Umbilical cord (tissue), 2 donors: ENCODE measurements around the gene IDH3B. TPM values are rescaled to one million over a fixed set of nuclear protein-coding genes. Genes with fewer than 3 reads are reported as not detected.
"Not testable (repeated sequence)": the region's sequence is repeated elsewhere in the genome, so short reads cannot be mapped to it uniquely, and the experiment has no call there.

Source experiments
- DNase-seq: peaks from one replicate; pipeline ENCODE4 v3.0.0-alpha.2; 2015; ENCODE audit warnings: low spot score
- total RNA-seq: library from RNA; depleted of rRNA; stranded (reverse); fragments of >200 nt; gene quantifications from one replicate; pipeline ENCODE4 v1.2.3, GENCODE V29; 2014; ENCODE audit warnings: low replicate concordance; ENCODE audit not compliant: insufficient read depth

Gene IDH3B
- total RNA-seq, 1 donor from 2014 or later = 60.2 TPM

DNA sequence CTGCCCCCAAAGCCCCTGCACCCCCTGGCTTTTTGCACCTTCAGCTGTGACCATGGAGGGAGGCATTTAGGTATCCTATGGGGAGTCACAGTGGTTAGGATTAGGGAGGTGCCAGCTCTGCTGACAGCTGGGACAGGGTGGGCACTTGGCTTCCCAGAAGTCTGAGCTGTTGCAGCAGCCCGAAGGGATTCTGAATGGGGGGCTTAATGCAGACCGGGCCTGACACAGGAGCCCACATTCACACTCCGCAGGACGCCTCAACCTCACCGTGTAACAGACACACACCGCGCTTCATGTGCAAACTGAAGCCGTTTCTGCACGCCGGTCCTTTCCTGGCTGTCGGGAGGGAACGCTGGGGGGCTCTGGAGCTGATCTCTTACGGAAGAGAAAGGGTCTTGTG is 30.5 kb upstream of the IDH3B start:
- DNase-seq = no peak

DNA sequence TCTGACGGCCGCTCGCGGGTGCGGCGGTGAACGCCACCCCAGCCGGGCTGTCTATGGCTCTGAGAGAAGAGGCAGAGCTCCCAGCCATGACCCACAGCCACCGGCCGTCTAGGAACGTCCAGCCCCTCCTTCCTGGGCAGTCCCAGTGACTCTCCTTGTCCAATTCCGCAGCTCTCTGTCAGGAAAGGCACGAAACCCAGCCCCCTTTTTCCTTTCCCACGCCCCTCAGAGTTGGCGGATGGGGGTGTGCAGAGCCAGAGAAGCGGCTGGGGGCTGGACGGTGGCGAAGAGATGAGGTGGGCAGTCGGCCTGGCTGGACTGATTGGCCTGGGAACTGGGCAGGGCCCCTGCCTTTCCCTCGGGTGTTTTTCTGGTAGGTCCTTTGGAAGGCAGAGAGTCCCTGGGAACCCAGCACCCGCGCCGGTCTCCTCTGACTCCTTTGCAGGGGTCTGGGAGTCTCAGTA is 30.0 kb upstream of the IDH3B start:
- DNase-seq = peak; percentile 43

DNA sequence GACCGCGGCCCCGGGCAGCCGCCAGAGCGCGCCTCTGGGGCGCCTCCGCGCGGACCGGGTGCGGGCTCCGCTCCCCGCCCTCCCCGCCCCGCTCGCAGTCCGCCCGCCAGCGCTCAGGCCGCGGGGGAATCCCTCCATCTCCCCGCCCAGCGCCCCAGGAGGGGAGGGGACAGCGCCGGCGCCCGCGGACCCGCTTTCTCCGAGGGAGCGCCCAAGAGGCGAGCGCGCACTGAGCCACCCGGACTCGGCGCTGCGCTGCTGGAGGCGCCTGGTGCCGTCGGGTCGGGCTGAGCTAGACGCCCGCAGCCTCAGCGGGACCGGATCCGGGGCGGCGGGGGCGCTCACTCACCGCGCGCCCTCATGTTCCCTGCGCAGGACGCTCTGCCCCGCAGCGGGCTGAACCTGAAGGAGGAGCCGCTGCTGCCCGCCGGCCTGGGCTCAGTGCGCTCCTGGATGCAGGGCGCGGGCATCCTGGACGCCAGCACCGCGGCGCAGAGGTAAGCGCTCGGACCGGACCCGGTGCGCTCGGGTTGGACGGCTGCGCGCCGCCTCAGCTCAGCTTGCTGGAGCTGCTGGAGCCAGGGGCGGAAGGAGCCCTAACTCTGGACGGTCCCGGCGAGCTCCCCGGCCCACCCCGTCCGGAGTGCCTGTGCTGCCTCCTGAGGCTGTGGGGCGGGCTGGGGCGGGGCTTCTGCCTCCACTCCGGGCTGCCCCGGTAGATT is 29.4 kb upstream of the IDH3B start:
- peak; percentile 51 for DNase-seq

DNA sequence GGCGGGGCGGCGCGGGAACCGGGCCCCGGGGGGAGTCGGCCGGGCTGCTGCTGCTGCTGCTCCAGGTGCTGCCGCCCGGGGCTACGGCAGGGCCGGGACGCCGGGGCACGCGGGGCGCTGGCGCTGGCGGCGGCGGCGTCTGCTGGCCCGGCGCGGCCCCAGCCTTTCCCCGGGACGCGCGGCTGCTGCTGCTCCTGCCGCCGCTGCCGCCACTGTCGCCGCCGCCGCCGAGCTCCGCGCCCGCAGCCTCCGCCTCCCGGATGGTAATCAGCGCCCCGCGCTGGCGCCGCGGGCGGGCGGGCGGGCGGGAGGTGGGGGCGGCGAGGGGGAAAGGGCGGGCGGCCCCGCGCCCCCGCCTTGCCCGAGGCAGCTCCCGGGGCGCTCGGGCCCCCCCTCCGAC is 28.9 kb upstream of the IDH3B start:
- no peak for DNase-seq

DNA sequence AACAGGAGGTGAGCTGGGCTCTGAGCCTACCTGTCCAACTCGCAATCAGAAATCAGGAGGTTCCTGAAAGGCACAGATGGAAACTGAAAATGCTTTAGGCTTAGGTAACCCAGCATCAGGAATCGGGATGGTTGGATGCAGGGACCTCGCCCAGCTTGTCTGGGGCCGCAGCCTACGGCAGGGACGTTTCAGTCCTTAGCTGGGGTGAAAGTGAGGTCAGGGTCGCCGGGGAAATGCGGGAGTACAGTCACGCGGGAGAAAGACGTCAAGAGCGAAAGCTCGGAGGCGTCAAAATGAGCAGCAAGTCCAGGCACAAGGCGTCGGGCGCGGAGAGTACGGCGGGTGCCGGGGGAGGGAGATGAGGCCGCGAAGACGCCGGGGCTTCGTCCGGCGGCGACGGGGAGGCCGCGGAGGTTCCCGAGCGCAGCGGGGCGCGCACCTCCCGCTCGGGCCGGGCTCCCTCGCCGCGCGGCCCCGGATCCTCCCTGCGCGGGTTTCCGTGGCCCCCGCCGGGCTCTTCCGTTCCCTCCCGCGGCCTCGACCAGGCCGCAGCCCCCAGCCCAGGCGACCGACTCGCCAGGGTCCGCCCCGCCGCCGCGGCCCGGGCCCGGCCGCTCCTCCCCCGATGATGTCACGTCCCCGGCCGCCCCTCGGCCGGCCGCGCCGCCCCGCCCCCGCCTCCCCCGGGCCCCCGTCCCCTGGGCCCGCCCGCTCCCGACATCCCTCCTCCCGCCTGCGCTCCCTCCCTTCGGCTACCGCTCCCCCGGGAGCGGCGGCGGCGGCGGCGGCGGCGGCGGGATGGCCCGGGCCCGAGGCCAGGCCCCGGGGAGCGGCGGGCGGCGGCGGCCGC is 28.2 kb upstream of the IDH3B start, which contains the start of gene EBF4:
EBF4 (plus strand) TSS at position 745 of the 850 bp plus-strand sequence. CDS start 866 bp downstream, outside the sequence.
- DNase-seq = peak; percentile 47

DNA sequence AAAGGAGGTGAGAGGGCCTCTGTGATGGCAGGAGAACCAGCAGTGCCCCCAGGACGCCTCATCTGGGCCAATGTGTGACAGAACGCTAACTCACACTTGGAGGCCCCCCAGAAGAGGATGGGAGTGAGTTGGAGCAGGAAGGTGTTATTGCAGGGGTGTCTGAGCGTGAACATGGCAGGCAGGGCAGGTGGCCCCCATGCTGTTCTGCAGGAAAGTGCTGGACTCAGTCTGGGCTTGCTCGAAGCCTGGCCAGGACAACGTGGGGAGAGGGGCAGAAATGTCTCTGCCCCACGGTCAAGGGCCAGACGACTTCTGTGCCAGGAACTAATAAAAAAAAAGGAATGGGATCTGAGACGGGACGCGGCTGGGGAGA is 27.6 kb upstream of the IDH3B start:
- DNase-seq = no peak

DNA sequence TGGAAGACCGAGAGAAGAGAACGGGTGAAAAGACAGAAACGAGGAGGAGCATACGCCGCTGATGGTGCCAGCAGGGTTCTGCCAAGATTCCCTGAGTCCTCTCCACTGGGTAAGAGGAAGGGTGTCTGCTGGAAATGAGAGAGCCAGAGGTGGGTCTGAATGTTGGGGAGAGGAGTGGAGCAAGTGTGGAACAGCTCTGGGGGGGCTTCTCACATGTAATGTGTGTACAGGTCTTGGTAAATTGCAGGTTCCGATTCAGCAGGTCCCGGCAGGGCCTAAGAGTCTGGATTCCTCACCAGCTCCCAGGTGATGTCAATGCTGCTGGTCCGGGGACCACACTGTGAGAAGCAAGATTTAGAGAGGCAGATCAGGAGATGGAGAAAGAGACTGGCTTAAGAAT is 27.1 kb upstream of the IDH3B start:
- DNase-seq = no peak

DNA sequence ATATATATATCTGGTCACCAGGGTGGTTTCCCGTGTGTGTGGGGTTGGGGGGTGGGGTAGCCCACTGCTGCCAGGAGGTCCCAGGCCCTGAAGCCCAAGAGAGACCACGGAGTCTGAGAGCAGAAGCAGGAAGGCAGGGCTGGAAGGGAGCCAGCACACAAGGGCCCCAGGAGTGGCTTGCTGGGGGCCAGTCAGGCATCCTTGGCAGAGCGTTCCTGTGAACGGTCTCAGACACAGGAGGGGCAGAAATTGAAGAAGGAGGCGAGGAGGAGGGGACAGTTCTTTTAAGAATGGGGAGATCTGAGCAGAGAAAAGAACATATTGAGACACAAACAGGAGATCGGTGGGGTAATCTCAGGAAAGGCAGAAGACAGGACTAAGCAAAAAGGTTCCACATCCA is 26.7 kb upstream of the IDH3B start:
- DNase-seq = no peak

DNA sequence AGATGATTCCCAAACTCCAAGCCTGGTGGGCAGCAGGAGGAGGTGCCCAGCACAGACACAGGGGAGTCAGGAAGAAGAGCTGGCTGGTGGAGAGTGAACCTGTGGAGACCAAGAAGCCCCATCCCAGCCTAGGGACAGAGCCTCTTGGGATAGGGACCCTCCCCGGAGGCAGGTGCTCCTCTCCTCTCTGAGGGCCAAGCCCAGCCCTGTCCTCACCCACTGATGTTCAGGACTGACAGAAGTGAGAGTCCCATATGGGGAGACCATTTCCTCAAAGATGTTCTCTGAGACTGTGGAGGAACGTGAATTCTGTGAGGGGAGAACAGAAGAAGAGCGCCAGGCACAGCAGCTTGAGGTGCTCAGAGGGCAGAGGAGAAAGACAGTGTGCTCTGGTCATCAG is 26.2 kb upstream of the IDH3B start:
- DNase-seq = no peak

DNA sequence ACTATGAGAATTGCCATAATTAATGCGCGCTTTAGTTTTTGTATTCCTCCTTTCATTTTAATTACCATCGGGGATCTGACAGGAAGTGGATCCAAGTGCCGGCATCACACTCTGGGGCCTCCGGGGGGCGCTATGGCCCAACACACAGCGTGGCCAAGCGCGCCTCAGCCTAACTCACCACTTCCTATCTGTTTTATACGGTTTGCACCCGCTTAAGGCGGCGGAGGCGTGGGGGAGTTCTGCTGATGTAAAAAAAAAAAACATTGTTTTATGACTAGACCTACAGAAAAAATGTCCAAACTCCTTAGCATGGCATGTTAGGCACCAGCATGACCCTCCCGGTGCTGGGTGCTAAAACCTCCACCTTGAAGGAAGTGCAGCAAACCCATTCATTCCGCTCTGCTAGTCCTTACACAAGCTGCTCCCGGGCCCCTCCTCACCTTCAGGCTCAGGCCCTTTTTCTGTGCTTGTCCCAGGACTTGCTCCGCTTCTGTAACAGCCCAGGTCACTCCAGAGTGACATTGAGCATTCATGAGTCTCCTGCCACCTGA is 24.1 kb upstream of the IDH3B start:
- DNase-seq = peak; percentile 59

DNA sequence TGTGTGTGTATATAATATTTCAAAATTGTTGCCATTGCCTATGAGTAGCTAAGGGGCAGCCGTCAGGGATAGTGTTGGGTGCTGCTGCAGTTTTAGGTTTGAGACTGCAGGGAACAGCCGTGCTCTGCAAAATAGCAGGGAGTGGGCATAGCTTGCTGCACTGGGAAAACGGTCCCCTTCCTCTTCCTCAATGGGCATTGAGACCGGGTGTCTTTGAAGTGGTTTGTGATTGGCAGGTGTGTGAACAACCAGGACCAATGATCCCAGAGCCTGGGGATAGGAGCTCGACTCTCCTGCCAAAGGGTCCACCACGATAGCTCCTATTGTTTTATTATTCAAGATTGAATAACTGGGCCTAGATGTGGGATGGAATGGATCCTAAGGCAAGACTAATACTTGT is 23.5 kb upstream of the IDH3B start:
- no peak for DNase-seq

DNA sequence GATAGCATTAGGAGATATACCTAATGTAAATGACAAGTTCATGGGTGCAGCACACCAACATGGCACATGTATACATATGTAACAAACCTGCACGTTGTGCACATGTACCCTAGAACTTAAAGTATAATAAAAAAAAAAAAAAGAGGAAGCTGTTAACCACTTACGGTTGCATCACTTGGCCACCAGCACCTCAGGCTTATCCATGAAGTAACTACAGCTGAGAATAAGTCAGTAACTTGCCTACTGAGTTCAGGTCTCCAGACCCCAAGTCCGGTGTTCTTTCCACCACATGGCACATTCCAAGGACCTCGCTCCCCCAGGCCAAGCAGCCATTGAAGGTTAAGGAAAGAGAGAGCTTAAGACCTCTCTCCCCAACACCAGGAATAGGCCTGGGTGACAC is 20.8 kb upstream of the IDH3B start:
- not testable (repeated sequence) for DNase-seq

DNA sequence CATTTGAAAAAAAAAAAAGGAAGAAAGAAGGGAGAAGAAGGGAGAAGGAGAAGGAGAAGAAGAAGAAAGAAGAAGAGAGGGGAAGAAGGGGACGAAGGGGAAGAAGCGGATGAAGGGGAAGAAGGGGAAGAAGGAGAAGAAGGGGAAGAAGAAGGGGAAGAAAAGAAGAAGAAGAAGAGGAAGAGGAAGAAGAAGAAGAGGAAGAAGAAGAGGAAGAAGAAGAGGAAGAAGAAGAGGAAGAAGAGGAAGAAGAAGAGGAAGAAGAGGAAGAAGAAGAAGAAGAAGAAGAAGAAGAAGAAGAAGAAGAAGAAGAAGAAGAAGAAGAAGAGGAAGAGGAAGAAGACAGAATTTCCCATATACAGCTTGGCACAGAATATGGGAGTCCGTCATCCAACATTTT is 18.0 kb upstream of the IDH3B start:
- DNase-seq = not testable (repeated sequence)

DNA sequence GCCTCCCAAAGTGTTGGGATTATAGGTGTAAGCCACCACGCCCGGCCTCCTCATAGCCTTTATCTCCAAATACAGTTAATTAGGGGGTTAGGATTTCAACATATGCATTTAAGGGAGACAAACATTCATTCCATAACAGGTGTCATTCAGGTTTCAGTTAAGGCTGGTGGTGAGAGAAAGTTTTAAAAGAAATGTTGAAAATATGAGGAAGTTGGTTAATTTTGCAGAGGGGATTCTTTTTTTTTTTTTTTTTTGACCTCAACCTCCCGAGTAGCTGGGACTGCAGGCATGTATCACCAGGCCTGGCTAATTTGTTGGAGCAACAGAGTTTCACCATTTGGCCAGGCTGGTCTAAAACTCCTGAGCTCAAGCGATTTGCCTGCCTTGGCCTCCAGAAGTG is 16.0 kb upstream of the IDH3B start:
- no peak for DNase-seq

DNA sequence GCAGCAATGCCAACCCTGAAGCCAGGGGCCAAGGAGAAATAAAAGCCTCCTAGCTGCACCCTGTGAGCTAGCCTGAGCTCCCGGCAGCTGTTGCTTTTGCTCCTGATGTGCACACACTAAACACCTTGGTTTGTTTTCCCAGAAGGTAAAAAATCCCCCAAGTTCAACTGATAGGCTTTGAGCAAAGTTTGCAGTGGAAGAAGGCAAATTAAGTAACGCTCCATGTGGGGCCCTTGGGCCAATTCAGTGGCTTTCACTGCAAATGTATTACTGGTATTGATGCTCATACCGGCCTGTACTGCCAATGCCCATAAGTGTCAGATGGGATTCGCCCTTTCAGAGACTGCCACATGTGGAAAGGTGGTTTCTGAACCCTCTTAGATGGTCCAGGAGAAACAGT is 9.4 kb upstream of the IDH3B start:
- DNase-seq = no peak

DNA sequence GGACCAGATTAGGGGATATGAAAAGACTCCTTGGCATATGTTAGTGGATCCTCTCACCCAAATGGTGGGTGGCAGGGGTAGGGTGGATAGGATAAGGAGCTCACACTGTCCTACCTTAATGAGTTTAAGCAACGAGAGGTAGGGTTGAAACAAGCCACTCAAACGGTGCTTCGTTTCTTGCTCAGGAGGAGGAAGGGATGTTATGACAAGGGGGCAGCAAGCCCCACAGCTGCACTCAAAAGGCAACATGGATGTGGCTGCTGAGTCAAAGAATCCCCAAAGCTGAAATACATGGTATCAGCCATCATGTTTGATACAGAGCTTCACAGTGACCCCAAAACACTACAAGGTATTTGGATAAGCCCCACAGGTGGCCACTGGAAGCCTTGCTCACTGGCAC is 8.4 kb upstream of the IDH3B start:
- DNase-seq = no peak

DNA sequence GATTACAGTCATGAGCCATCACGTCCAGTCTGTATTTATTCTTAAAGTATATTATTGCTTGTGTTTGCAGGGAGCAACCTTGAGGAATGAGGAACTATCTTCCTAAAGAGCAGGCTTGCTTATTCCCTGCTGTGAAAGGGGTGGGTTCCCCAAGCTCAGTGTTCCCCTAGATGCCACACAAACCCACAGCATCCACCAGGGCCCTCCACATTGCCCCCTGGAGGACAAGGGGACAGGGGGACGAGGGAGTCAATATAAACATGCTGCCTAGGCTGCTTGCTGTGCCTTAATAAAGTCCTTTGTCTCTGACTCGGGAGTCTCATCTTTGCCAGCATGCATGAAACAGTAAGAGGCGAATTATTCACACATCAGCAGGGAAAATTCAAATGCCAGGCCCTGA is 8.0 kb upstream of the IDH3B start:
- no peak for DNase-seq

DNA sequence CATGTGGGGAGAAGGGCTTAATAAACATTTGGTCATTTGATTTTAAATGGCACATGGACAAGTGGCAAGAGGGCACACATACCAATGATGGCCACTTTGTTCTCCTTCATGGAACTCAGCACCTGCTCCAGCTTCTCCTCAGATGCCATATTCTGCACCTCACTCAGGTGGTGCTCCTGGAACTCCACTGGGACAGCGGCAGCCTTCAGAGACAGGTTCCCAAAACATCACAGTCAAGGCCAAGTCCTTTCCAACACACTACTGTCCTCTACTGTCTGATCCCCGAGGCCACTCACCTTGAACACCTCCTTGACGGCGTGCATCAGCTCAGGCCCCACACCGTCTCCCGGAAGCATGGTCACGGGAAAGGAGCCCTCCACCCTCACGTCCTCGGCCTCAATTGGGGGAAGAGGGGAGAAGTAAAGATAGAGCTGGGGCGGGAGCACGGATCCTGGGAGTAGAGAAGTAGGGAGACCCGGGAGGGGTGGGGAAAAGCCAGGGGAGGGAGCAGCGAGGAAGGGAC is 591 bp downstream of the IDH3B start:
- no peak for DNase-seq

DNA sequence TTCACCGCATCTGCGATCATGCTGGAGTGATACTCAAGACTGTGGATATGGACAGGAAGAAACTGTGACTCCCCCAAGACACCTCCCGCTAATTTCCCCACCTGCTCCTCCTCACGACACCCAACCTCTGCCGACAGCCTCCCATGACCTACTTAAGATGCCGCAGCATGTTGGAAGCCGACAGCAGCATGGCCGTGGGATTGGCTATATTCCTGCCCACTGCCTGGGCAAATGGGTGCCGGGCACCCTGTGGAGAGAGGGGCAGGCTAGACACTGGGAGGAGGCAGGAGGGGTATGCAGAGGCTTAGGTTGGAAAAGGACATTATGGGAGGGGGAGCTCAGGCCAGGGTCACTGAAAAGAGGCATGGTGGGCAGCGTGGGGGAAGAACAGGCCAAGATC is 4.5 kb downstream of the IDH3B start:
- DNase-seq = no peak

DNA sequence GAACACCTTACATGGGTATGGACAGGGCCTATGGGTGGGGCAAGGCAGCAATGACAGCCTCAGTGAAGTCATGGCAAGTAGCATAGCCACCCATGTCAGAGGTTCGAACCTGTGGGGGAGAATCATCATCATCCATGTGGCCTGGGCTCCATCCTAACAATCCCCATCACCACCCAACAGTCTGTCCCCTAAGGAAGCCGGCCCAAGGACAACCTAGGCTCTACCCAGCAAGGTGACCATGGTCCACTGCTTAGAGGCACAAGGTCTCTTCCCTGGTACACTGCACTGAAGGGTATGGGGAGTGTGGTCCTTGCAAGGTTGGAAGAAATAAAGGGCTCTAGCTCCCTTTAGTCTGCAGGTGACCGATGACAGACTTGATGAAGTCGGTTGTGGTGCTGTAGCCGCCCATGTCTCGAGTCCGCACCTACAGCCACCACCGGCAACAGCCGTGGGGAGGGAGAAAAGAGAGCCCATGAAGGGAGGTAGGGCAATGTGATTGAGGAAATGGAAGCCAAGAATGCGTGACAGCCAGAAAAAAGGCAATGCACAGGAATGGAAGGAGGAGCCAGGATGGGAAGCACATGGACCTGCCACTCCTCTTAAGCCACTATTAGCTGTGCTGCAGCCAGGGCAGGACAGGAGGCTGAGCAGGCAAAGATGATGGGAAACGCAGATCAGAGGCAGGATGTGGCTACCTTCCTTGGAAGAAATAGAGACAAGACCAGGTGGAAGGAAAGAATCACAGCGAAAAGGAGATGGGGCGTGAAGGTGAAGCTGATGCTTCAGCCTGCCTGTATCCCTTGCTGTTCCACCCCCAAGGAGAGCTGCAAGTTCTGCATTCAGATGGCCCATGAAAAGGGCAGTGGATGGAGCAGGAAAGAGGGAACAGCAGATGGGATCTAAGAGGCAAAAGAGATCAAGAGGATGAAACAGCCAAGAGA is 5.3 kb downstream of the IDH3B start:
- DNase-seq = no peak

DNA sequence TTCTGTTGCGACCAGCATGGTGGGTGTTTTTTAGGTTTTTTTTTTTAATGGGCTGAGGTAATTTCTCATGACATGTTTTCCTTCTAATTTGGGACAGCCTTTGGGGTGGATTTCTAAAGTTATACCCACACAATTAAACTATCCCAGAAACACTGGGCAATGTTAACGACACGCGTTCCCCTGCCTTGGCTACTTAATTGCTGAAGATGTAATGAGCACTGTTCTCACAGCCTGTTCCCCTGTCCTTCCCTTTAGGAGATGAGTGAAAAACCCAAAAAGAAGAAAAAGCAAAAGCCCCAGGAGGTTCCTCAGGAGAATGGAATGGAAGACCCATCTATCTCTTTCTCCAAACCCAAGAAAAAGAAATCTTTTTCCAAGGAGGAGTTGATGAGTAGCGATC is 6.3 kb downstream of the IDH3B start:
- no peak for DNase-seq
